Measurements from ENCODE around the gene LATS1.
A peak's percentile ranks its signal among the peaks of the same experiment; 100 is the strongest.
"Not testable (repeated sequence)": the region's sequence is repeated elsewhere in the genome, so short reads cannot be mapped to it uniquely, and the experiment has no call there.

Gene LATS1

DNA sequence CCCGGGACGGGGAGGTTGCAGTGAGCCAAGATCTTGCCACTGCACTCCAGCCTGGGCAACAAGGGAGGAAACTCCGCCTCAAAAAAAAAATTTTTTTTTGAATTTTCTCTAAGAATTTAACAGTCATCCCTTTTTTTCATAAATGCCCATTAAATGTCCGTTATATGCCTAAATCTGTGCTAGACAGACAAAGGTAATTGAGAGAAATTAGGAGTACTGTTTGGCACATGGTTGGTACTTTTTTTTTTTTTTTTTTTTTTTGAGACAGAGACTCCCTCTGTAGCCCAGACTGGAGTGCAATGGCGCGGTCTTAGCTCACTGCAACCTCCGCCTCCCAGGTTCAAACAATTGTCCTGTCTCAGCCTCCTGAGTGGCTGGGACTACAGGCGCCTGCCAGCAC, 33.3 kb upstream of the LATS1 start:
- peaks cover 3% of the 10 kb centered on the region for H3K4me1 ChIP-seq (ENCODE audit: control insufficient read depth, insufficient read depth, low read length, poor library complexity, severe bottlenecking)
- 91 to 96% methylated on average over 2 to 3 of the region's 8 CpGs for WGBS, 2 experiments (ENCODE audit: insufficient coverage in 2 of 2)
- H3K27ac ChIP-seq (ENCODE audit: low read depth, low read length, severe bottlenecking): no peak overlapping the region
- no peaks in the 10 kb centered on the region for H3K9me3 ChIP-seq (ENCODE audit: control insufficient read depth, low read length)
- H3K36me3 ChIP-seq (ENCODE audit: control insufficient read depth, insufficient read depth, low read length): peaks cover 11% of the 10 kb centered on the region
- peak overlapping the region; percentile 97 for H3K4me3 ChIP-seq (ENCODE audit: extremely low read depth, insufficient read depth, low read length, poor library complexity, severe bottlenecking)

DNA sequence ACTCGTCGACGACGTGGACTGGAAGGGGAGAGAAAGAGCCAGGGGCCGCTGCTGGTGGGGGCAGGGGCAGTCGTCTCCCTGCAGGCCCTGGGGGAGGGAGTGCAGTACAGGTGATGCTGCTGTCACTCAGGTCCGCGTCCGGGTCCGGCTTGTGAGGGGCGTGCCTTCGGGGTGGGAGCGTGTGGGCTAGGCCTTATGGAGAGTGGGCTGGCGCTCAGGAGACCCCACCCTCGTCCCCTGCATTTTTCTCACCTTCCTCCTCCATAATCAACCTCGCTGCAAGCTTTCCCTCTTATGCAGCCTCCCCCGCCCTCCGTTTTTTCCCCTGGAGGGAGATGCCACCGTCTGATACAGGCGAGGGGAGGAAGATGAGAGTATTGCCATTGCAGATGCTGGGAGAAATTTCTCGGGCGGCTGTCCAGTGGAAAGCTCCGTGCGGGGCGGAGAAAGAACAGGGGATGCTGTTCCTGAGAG, 32.3 kb upstream of the LATS1 start:
- Histone ChIP-seq H3K9me3 (ENCODE audit: control insufficient read depth, low read length) (no peaks in the 10 kb centered on the region), H3K4me1 (ENCODE audit: control insufficient read depth, insufficient read depth, low read length, poor library complexity, severe bottlenecking) (peaks cover 3% of the 10 kb centered on the region), H3K36me3 (ENCODE audit: control insufficient read depth, insufficient read depth, low read length) (peaks cover 11% of the 10 kb centered on the region), H3K27ac (ENCODE audit: low read depth, low read length, severe bottlenecking) (peak overlapping the region; percentile 85), H3K4me3 (ENCODE audit: extremely low read depth, insufficient read depth, low read length, poor library complexity, severe bottlenecking) (peak overlapping the region; percentile 97)
- WGBS, 2 experiments (ENCODE audit: insufficient coverage in 2 of 2): 0 to 2% methylated on average over 8 to 11 of the region's 25 CpGs

DNA sequence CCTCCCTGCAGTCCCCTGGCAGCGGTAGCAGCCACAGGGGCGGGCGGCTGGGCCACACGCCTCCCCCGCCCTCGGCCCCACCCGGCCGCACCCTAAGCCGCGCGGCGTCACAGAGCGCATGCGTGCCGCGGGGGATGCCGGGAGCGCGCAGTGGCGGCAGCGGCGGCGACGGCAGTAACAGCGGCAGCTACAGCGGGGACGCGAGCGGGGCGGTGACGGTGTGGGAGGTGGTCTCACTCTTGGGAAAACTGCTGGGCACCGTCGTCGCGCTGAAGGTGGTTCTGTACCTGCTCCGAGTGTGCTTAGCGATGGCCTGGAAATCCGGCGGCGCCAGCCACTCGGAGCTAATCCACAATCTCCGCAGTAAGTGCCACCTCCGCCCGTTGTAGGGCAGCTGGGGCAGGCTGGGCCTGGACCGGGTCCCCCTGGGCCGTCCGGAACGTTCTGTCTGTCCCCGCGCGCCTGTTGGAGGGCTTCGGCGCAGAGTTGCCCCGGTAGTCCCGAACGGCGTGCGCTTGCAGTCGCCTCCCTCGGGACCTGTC, 31.8 kb upstream of the LATS1 start, which contains the start of gene PCMT1:
Gene PCMT1, plus strand, starts transcription at position 148 of the 542 bp plus-strand sequence. Its CDS starts 161 bp downstream, at position 309.
- H3K27ac ChIP-seq (ENCODE audit: low read depth, low read length, severe bottlenecking): peak within 1 kb of the TSS; percentile 85
- WGBS, 2 experiments (ENCODE audit: insufficient coverage in 2 of 2): 1% methylated on average over 42 to 49 of the region's 60 CpGs
- H3K9me3 ChIP-seq (ENCODE audit: control insufficient read depth, low read length): no peaks in the 10 kb centered on the region
- H3K4me1 ChIP-seq (ENCODE audit: control insufficient read depth, insufficient read depth, low read length, poor library complexity, severe bottlenecking): peaks cover 3% of the 10 kb centered on the region
- peaks cover 11% of the 10 kb centered on the region for H3K36me3 ChIP-seq (ENCODE audit: control insufficient read depth, insufficient read depth, low read length)
- H3K4me3 ChIP-seq (ENCODE audit: extremely low read depth, insufficient read depth, low read length, poor library complexity, severe bottlenecking): peak within 1 kb of the TSS; percentile 97

DNA sequence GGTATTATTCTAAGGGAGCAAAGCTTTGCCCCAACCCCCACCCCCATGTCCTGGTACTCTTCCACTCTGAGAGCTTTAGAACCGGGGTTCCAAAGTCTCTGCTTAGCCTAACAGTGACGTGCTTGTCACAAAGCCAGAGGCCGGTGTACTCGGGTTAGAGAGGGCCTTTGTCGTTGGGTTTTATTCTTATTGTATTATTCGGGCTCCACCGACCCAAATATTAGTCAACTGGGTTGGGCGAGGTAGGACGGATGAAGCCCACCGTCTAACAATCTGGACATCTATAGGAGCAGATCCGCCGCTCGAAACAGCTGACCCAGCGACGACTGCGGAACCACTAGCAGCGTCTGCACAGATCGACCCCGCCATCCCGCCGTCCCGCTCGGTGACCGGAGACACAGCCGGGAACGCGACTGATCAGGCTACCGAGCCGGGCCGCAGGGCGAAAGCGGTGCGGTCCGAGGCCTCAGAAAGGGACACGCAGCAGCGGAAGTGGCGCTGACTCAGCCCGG, 31.2 kb upstream of the LATS1 start:
- H3K4me1 ChIP-seq (ENCODE audit: control insufficient read depth, insufficient read depth, low read length, poor library complexity, severe bottlenecking); H3K9me3 ChIP-seq (ENCODE audit: control insufficient read depth, low read length): not testable (repeated sequence)
- WGBS, 2 experiments (ENCODE audit: insufficient coverage in 2 of 2): 0 to 1% methylated on average over 20 to 21 of the region's 38 CpGs
- Histone ChIP-seq H3K27ac (ENCODE audit: low read depth, low read length, severe bottlenecking) (peak overlapping the region; percentile 85), H3K36me3 (ENCODE audit: control insufficient read depth, insufficient read depth, low read length) (peaks cover 11% of the 10 kb centered on the region), H3K4me3 (ENCODE audit: extremely low read depth, insufficient read depth, low read length, poor library complexity, severe bottlenecking) (peak overlapping the region; percentile 97)

DNA sequence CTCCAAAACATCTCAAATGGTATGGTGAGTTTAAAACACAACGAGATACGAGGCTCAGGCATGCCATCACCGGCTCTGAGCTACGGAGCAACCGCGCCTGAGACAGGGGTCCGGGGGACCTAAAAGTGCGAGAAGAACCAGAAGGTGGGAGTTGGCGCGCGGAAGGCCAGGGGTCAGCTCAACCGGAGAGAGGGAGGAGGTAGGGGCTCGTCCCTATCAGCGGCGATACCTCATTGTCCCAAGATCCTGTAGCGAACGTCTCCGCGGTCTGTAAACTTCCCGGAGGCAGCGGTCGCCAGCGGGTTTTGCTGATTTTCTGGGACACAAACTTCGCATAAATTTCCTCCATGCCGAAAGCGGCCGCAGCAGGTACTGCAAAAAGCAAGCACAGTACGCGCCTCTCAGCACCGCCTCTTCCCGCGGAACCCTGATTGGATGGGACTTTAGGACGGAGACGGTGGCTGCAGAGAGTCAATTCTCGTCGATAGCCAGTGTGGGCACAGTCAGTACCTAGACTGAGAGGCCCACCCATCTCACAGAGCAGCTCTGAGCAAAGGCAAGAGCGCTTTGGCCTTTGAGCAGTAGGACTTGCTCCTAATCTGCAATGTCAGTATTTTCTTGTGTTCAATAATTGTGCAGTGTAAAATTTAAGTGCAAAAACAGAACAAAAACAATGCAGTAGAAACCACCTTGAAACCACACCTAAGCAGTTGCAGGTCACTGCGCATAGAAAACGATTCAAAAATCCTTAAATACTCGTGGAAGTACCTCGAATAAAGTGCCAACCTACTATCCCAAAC, 28.4 kb upstream of the LATS1 start, which contains the start of gene NUP43:
Gene NUP43, minus strand, starts transcription at position 383 of the 800 bp plus-strand sequence. Its CDS starts 34 bp downstream, at position 349.
- Histone ChIP-seq H3K4me3 (ENCODE audit: extremely low read depth, insufficient read depth, low read length, poor library complexity, severe bottlenecking) (peak within 1 kb of the TSS; percentile 83), H3K27ac (ENCODE audit: low read depth, low read length, severe bottlenecking) (peak within 1 kb of the TSS; percentile 76), H3K9me3 (ENCODE audit: control insufficient read depth, low read length) (no peaks in the 10 kb centered on the region), H3K4me1 (ENCODE audit: control insufficient read depth, insufficient read depth, low read length, poor library complexity, severe bottlenecking) (peaks cover 2% of the 10 kb centered on the region), H3K36me3 (ENCODE audit: control insufficient read depth, insufficient read depth, low read length) (peaks cover 25% of the 10 kb centered on the region)
- 5 to 6% methylated on average over 39 to 40 of the region's 41 CpGs for WGBS, 2 experiments (ENCODE audit: insufficient coverage in 2 of 2)

DNA sequence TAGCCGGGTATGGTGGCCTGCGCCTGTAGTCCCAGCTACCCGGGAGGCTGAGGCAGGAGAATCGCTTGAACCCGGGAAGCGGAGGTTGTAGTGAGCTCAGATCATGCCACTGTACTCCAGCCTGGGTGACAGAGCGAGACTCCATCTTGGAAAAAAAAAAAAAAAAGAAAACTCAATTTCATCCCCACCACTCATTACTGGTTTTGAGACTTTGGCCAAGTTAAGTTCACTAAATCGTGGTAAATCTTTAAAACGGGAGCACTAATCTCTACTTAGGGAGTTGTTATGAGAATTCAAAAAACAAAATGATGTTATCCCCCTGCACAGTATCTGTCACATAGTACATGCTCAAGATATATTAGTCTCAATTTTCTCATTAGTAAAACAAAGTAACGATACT, 27.4 kb upstream of the LATS1 start:
- peak overlapping the region; percentile 83 for H3K4me3 ChIP-seq (ENCODE audit: extremely low read depth, insufficient read depth, low read length, poor library complexity, severe bottlenecking)
- H3K9me3 ChIP-seq (ENCODE audit: control insufficient read depth, low read length); H3K27ac ChIP-seq (ENCODE audit: low read depth, low read length, severe bottlenecking); H3K4me1 ChIP-seq (ENCODE audit: control insufficient read depth, insufficient read depth, low read length, poor library complexity, severe bottlenecking): not testable (repeated sequence)
- 92 to 96% methylated on average over 6 of the region's 10 CpGs for WGBS, 2 experiments (ENCODE audit: insufficient coverage in 2 of 2)
- H3K36me3 ChIP-seq (ENCODE audit: control insufficient read depth, insufficient read depth, low read length): peaks cover 35% of the 10 kb centered on the region

DNA sequence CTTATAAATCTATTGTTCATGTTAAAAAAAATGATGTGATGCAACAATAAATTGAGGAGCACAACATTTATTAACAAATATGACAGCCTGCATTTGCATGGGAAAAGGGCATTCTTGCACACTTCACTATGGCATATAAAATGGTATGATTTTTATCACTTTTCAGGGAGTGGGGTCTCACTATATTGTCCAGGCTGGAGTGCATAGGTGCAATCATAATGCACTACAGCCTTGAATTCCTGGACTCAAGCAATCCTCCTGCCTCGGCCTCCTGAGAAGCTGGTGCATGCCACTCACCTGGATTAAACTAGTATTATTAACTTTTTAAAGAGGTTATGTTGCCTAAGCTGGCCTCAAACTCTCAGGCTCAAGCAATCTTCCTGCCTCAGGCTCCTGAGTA, 17.0 kb upstream of the LATS1 start:
- peaks cover 91% of the 10 kb centered on the region for H3K36me3 ChIP-seq (ENCODE audit: control insufficient read depth, insufficient read depth, low read length)
- H3K9me3 ChIP-seq (ENCODE audit: control insufficient read depth, low read length): no peaks in the 10 kb centered on the region
- no peak overlapping the region for H3K27ac ChIP-seq (ENCODE audit: low read depth, low read length, severe bottlenecking)
- WGBS, 2 experiments (ENCODE audit: insufficient coverage in 2 of 2): no CpG with 5 or more reads among the region's 1 CpG
- H3K4me3 ChIP-seq (ENCODE audit: extremely low read depth, insufficient read depth, low read length, poor library complexity, severe bottlenecking): no peak overlapping the region
- H3K4me1 ChIP-seq (ENCODE audit: control insufficient read depth, insufficient read depth, low read length, poor library complexity, severe bottlenecking): no peaks in the 10 kb centered on the region

DNA sequence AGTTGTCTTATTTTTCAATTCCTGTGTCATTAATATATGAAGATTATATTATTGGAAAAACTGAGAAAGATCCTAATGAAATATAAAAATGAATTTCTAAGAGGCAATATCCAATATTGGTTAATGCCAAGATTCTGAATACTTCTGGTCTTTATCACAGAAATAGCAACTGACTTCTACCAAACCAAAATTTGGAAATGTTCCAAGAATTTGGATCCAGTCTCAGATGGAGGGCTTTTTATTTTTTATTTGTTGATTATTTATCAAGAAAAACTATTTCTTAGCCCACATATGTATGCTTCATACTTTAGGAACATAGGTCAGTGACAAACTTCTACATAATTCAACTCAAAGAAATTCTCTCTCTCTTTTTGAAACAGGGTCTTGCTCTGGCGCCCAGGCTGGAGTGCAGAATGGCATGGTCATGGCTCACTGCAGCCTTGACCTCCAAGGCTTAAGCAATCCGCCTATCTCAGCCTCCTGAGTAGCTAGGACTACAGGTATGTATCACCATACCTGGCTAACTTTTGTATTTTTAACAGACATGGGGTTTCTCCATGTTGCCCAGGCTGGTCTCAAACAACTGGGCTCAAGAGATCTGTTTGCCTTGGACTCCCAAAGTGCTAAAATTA, 15.3 kb upstream of the LATS1 start:
- 95 to 100% methylated on average over 1 to 2 of the region's 2 CpGs for WGBS, 2 experiments (ENCODE audit: insufficient coverage in 2 of 2)
- Histone ChIP-seq H3K9me3 (ENCODE audit: control insufficient read depth, low read length) (no peaks in the 10 kb centered on the region), H3K4me3 (ENCODE audit: extremely low read depth, insufficient read depth, low read length, poor library complexity, severe bottlenecking) (no peak overlapping the region), H3K4me1 (ENCODE audit: control insufficient read depth, insufficient read depth, low read length, poor library complexity, severe bottlenecking) (no peaks in the 10 kb centered on the region), H3K27ac (ENCODE audit: low read depth, low read length, severe bottlenecking) (no peak overlapping the region), H3K36me3 (ENCODE audit: control insufficient read depth, insufficient read depth, low read length) (peaks cover 90% of the 10 kb centered on the region)

DNA sequence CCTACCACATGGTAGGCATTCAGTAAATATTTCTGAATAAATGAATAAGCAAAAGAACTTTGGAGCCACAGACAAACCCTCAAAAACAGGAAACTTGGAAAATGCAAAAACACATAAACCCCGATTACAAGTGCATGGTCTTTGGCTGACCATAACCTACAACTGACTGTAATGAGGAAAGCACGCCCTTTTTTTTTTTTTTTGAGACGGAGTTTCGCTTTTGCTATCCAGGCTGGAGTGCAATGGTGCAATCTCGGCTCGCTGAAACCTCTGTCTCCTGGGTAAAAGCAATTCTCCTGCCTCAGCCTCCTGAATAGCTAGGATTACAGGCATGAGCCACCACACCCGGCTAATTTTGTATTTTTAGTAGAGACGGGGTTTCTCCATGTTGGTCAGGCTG, 11.9 kb upstream of the LATS1 start:
- Histone ChIP-seq H3K36me3 (ENCODE audit: control insufficient read depth, insufficient read depth, low read length) (peaks cover 83% of the 10 kb centered on the region), H3K4me3 (ENCODE audit: extremely low read depth, insufficient read depth, low read length, poor library complexity, severe bottlenecking) (no peak overlapping the region)
- 95 to 96% methylated on average over 4 to 6 of the region's 8 CpGs for WGBS, 2 experiments (ENCODE audit: insufficient coverage in 2 of 2)

DNA sequence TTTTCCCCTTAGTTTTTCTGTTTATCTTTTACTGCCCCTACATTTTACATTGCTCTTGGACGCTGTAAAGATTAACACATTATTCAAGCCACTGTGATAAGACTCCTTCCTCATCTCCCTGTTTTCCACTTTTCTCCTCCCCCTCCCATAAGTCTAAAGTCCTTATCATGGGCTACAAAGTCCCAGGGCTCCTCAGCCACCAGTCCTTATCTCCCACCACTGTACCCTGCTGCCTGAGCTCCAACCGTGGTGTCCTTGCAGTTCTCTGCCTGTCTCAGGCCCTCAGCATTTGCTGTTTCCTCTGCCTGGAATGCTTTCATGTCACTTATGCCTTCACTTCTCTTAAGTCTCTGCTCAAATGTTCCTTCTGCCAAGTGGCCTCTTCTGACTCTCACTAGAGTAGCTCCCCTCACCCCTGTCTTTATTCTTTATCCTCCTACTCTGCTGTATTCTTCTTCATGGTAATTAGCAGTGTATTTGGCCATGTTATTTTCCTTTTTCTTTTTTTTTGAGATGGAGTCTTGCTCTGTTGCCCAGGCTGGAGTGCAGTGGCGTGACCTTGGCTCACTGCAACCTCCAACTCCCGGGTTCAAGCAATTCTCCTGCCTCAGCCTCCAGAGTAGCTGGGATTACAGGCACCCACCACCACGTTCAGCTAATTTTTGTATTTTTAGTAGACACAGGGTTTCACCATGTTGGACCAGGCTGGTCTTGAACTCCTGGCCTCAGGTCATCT, 10.8 kb upstream of the LATS1 start:
- WGBS, 2 experiments (ENCODE audit: insufficient coverage in 2 of 2): 63 to 79% methylated on average over 3 to 5 of the region's 5 CpGs
- Histone ChIP-seq H3K9me3 (ENCODE audit: control insufficient read depth, low read length) (no peaks in the 10 kb centered on the region), H3K36me3 (ENCODE audit: control insufficient read depth, insufficient read depth, low read length) (peaks cover 80% of the 10 kb centered on the region), H3K4me1 (ENCODE audit: control insufficient read depth, insufficient read depth, low read length, poor library complexity, severe bottlenecking) (peaks cover 2% of the 10 kb centered on the region), H3K4me3 (ENCODE audit: extremely low read depth, insufficient read depth, low read length, poor library complexity, severe bottlenecking) (no peak overlapping the region), H3K27ac (ENCODE audit: low read depth, low read length, severe bottlenecking) (no peak overlapping the region)

More for the DNA sequence above, 11.9 kb upstream of the LATS1 start:
- Histone ChIP-seq H3K27ac (ENCODE audit: low read depth, low read length, severe bottlenecking) (no peak overlapping the region), H3K4me1 (ENCODE audit: control insufficient read depth, insufficient read depth, low read length, poor library complexity, severe bottlenecking) (no peaks in the 10 kb centered on the region), H3K9me3 (ENCODE audit: control insufficient read depth, low read length) (no peaks in the 10 kb centered on the region)

Data from mesodermal cell (in vitro differentiated cells).